ENCODE measurements around the gene FBXO31. TPM values are rescaled to one million over a fixed set of nuclear protein-coding genes. Genes with fewer than 3 reads are reported as not detected.
"Not testable (repeated sequence)": the region's sequence is repeated elsewhere in the genome, so short reads cannot be mapped to it uniquely, and the experiment has no call there.

Gene FBXO31
- total RNA-seq, 1 donor, result 21.3 TPM

- DNase-seq (ENCODE audit: low read depth in 2 of 3, low spot score in 2 of 3), result no peak
These were observed 28.9 kb upstream of the FBXO31 start for GRCh38 chr16:87412371-87412995.

- no peak for DNase-seq (ENCODE audit: low read depth in 2 of 3, low spot score in 2 of 3)
These were observed 28.0 kb upstream of the FBXO31 start for GRCh38 chr16:87411375-87412271.

- DNase-seq (ENCODE audit: low read depth in 2 of 3, low spot score in 2 of 3), result no peak
These were observed 27.4 kb upstream of the FBXO31 start for GRCh38 chr16:87410968-87411367.

GRCh38 chr16:87410530-87410929 lies 27.0 kb upstream of the FBXO31 start:
- DNase-seq (ENCODE audit: low read depth in 2 of 3, low spot score in 2 of 3), result no peak

- DNase-seq (ENCODE audit: low read depth in 2 of 3, low spot score in 2 of 3), result no peak
These were observed 26.2 kb upstream of the FBXO31 start for GRCh38 chr16:87409781-87410180.

GRCh38 chr16:87409153-87409552 lies 25.6 kb upstream of the FBXO31 start:
- DNase-seq (ENCODE audit: low read depth in 2 of 3, low spot score in 2 of 3), result no peak

GRCh38 chr16:87407511-87408112 lies 24.0 kb upstream of the FBXO31 start:
- DNase-seq (ENCODE audit: low read depth in 2 of 3, low spot score in 2 of 3), result peak in 1 of 3 donors; percentile 9

- DNase-seq (ENCODE audit: low read depth in 2 of 3, low spot score in 2 of 3), result no peak
These were observed 23.0 kb upstream of the FBXO31 start for GRCh38 chr16:87406495-87407088.

- no peak for DNase-seq (ENCODE audit: low read depth in 2 of 3, low spot score in 2 of 3)
These were observed 21.4 kb upstream of the FBXO31 start for GRCh38 chr16:87404764-87405625.

- DNase-seq (ENCODE audit: low read depth in 2 of 3, low spot score in 2 of 3), result no peak
These were observed 11.7 kb upstream of the FBXO31 start for GRCh38 chr16:87395181-87395842.

- no peak for DNase-seq (ENCODE audit: low read depth in 2 of 3, low spot score in 2 of 3)
These were observed 10.1 kb upstream of the FBXO31 start for GRCh38 chr16:87393680-87394055.

- peak in 1 of 3 donors; percentile 14 for DNase-seq (ENCODE audit: low read depth in 2 of 3, low spot score in 2 of 3)
These were observed 9.5 kb upstream of the FBXO31 start for GRCh38 chr16:87392821-87393679.

GRCh38 chr16:87391950-87392820 lies 8.6 kb upstream of the FBXO31 start, which contains the start of gene MAP1LC3B:
Gene MAP1LC3B, plus strand, starts transcription at chr16:87392336. Its CDS starts 92 bp downstream, at chr16:87392428.
- peak; percentile 95 to 100 (median 96) for DNase-seq (ENCODE audit: low read depth in 2 of 3, low spot score in 2 of 3)

- peak in 1 of 3 donors; percentile 25 for DNase-seq (ENCODE audit: low read depth in 2 of 3, low spot score in 2 of 3)
These were observed 7.9 kb upstream of the FBXO31 start for GRCh38 chr16:87391324-87391949.

- no peak for DNase-seq (ENCODE audit: low read depth in 2 of 3, low spot score in 2 of 3)
These were observed 7.2 kb upstream of the FBXO31 start for GRCh38 chr16:87390641-87391323.

GRCh38 chr16:87389914-87390313 lies 6.3 kb upstream of the FBXO31 start:
- not testable (repeated sequence) for DNase-seq (ENCODE audit: low read depth in 2 of 3, low spot score in 2 of 3)

GRCh38 chr16:87389245-87389644 lies 5.7 kb upstream of the FBXO31 start:
- DNase-seq (ENCODE audit: low read depth in 2 of 3, low spot score in 2 of 3), result no peak
